Activated CD4-positive, alpha-beta T cell treated with anti-CD3 and anti-CD28 coated beads, Interleukin-2, Interleukin-4, amounts not matched to agents 100 ng/mL and 50 ng/mL, durations not matched to agents 16 hours and 8 hours (primary cell): ENCODE results near the gene TP53I13.

Experiments used
- DNase-seq: peaks from one replicate; pipeline ENCODE4 v3.0.0-alpha.2; 2020; ENCODE audit warnings: low spot score

The TP53I13 gene

GRCh38 chr17:29593591-29594518, 25.4 kb downstream of the TP53I13 start:
- no peak for DNase-seq

DNA sequence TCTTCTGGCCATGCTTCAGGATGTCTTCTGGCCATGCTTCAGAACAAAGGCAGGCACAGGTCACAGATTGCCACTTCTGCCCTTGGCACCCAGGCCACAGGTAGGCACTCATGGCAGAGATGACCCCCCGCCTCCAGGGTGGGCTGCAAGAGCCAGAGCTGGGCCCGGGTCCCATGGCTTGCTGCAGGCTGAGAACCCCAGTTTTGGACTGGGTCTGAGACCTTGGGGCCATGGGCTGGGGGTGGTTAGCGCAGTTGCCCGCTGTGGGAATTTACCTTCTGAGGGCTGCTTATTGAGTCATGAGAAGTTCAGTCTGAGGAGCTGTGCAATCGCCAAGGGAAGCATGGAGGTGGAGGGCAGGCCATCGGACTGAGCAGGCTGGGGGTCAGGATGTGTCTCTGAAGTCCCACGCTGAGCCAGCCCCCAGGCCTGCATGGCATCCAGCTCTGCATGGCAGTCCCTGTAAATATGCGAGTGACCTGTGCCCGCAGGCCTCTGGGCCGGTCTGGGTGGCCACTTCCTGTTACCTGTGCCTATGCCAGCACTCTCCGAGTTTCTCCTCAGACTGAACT, 26.1 kb downstream of the TP53I13 start:
- DNase-seq, result no peak

DNA sequence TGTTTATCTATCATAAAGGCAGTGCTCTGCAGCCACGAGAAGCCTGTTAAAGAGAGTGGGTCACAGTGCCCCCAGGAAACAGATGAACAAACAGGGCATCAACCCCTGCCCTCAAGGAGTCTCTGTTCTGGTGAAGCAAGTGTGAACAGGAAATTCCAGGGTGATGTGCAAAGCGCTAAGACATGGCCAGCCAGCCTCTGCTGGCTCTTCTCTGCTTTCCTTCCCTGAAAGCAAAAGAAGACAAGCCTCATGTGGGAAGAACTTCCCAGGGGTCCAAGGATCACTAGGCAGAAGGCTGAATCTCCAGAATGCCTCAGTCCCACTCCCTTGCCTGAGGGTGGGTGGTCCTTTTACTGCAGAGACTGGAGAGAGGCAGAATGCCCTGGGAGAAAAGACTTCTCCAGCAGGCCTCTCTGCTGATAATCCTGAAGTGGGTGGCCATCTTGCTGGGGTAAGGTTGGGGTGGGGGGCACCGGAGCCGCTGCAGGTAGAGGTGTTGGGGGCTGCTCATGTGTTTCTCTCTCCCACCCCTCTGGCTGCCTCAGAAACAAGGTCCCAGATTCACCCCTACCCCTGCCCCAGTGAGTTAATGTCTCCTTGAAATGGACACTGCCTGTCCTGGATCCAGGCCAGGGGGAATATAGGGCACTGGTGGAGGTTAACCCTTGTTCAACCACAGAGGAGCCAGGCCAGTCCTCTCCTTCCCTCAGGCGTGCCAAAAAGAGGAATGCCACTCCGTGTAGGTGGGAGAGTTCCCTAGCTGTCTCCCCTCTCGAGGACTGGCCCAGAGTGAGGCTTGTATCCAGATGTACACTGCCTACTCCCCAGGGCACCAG, 26.8 kb downstream of the TP53I13 start:
- no peak for DNase-seq

DNA sequence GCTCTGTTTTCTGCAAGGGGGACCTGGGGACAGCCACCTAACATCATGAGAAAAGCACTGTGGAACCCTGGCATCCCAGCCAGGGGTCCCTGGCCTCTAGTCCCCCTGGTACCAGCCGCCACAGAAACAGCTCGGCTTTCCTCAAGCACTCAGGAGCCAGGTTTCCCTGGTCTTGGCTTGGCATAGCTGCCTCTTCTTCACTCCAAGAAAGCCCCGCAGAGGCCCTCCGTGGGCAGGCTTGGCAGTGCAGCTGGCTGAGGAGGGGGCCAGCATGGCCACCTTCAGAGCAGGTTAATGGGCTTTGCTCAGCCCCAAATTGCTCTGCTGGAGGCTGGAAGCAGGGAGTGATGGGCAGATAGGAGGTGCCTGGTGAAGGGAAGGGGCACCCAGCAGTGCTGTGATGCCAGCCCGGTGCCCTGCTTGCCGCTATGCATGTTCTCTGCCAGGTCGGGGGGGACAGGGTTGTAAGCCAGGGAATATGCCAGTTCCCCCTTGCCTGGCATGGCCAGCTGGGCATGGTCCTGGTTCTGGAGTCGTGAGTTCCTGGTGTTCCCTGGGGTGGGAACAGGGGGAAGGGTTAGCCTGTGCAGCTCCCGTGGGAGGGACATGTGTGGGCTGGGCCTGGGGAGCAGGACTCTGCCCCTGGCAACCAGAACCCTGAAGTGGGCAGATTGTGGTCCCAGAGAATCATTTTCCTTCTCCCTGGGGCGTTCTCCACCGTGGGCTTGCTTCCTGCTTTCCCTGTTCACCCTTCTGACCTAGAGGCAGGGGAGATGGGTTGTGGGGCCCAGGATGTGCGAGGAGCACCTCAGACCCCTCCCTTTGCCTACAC, 27.7 kb downstream of the TP53I13 start:
- DNase-seq, result no peak

GRCh38 chr17:29596811-29597210, 28.3 kb downstream of the TP53I13 start:
- no peak for DNase-seq

- DNase-seq, result no peak
Observed at GRCh38 chr17:29597361-29598172, 29.1 kb downstream of the TP53I13 start.

DNA sequence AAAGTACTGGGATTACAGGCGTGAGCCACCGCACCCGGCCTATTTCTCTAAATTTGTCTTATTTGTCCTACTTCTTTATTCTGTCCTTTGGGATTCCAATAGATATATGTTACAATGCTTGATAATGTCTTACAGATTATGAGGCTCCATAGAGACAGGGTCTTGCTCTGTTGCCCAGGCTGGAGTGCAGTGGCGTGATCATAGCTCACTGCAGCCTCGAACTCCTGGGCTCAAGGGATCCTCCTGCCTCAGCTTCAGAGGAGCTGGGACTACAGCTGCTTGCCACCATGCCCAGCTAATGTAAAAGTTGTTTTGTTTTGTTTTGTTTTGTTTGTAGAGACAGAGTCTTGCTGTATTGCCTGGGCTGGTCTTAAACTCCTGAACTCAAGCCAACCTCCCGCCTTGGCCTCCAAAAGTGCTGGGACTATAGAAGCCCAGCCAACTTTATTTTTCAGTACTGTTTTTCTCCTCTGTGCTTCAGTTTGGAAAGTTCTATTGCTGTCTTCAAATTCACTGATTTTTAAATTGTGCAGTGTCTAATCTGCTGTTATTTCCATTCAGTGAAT, 34.7 kb downstream of the TP53I13 start:
- no peak for DNase-seq

- DNase-seq, result no peak
Observed at GRCh38 chr17:29607557-29608195, 39.2 kb downstream of the TP53I13 start.

- DNase-seq, result no peak
Observed at GRCh38 chr17:29608986-29609385, 40.5 kb downstream of the TP53I13 start.

DNA sequence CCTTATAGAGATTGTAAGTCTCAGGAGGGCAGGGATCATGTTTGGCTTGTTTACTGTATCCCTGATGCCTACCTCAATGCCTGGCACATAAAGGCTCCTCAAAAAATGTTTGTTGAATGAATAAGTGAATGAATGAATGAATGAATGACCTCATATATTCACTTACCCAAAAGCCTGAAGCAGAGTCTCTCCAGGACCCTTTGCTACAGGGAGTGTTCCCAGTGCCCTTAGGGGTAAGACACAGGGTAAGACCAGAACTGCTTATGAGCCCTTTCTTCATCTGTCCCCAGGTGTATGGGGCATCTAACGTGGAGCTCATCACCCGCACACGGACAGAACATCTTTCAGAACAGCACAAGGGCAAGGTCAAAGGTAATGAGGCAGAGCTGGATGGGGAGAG, 41.9 kb downstream of the TP53I13 start:
- DNase-seq, result no peak

GRCh38 chr17:29611351-29612093, 43.0 kb downstream of the TP53I13 start:
- no peak for DNase-seq

- DNase-seq, result no peak
Observed at GRCh38 chr17:29612094-29612403, 43.5 kb downstream of the TP53I13 start.

- no peak for DNase-seq
Observed at GRCh38 chr17:29612404-29613280, 44.1 kb downstream of the TP53I13 start.

GRCh38 chr17:29613352-29613837, 44.9 kb downstream of the TP53I13 start:
- DNase-seq, result peak; percentile 97

- DNase-seq, result no peak
Observed at GRCh38 chr17:29613856-29614255, 45.4 kb downstream of the TP53I13 start.

DNA sequence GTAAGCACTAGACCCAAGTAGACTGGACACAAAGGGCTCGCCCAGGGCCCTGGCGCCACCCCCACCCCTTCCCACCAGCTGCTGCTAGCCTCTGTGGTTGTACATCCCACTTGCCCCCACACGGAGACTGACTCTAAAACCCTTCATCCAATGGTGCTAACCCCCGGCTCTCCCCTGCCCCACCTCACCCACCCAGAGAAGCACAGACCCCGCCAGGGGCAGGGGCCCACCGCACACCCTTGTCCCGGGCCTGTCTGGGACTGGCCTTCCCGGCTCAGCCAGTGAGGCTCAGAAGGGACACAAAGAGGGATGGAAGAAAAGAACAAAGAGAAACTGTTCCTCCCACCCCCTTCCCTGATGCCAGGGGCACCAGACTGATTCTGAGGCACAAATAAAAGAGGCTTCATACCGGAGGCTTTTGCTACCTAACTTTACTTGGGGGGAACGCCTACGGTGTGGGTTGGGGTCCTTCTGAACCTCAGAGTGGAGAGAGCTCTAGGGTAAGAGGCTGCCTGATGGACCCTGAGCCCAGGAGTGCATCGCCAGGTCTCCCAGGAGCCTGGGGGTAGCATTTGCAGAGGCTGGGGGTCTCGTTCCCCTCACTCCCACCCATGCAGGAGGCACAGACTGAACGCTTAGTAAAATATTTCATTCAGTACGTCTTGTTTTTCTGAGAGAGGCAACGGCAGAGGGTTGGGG, 46.0 kb downstream of the TP53I13 start:
- no peak for DNase-seq

DNA sequence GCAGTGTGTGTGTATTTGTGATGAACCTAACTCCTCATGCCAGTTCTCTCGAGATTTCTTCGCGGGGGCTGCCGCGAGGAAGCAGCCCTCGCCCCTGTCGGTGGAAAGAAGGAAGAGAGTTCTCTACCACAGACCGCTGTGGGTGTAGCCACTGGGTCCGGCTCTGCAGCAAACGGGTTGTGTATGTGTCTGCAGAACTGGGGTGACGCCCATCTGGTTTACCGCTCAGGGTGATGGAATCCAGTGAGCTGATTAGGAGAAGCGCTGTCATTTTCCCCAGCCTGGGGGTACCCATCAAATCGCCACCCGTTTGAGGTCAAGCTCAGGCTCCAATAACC, 46.5 kb downstream of the TP53I13 start:
- DNase-seq, result peak; percentile 64
